HTR-8/SVneo (cell line): ENCODE results near the gene CD38.

Experiments
- DNase-seq: peaks from one replicate; pipeline ENCODE4 v3.0.0; 2011; ENCODE audit warnings: low spot score, mixed read lengths; ENCODE audit not compliant: insufficient read length
- FAIRE-seq: peaks from 2 replicates; lab custom pipeline; 2011; peaks lifted over from hg19 to GRCh38; lab: Jason Lieb, UNC

The CD38 gene

GRCh38 chr4:15890246-15890829 lies 112.2 kb downstream of the CD38 start:
- FAIRE-seq (peak; percentile 23), DNase-seq (no peak)

- no peak for DNase-seq
- no peak for FAIRE-seq
These were observed 113.2 kb downstream of the CD38 start for GRCh38 chr4:15891312-15891711.

DNA sequence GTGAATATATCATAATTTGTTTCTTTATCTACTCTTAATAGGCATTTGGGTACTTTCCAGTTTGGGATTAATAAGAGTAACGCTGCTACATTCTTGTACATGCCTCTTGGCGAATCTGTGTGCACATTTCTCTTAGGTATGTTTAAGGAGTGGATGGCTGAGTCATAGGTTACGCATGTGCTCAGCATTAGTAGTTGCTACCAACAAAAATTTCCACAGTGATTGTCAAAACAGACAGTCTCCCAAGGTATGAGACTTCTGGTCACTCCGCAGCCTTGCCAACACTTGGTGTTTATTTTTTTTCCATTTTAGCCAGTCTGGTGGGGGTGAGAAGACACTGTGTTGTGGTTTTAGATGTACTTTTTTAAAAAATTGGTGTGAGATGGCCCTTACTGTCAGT lies 115.8 kb downstream of the CD38 start:
- FAIRE-seq (peak; percentile 57), DNase-seq (peak; percentile 68)

- no peak for DNase-seq
- no peak for FAIRE-seq
These were observed 116.3 kb downstream of the CD38 start for GRCh38 chr4:15894393-15894792.

DNA sequence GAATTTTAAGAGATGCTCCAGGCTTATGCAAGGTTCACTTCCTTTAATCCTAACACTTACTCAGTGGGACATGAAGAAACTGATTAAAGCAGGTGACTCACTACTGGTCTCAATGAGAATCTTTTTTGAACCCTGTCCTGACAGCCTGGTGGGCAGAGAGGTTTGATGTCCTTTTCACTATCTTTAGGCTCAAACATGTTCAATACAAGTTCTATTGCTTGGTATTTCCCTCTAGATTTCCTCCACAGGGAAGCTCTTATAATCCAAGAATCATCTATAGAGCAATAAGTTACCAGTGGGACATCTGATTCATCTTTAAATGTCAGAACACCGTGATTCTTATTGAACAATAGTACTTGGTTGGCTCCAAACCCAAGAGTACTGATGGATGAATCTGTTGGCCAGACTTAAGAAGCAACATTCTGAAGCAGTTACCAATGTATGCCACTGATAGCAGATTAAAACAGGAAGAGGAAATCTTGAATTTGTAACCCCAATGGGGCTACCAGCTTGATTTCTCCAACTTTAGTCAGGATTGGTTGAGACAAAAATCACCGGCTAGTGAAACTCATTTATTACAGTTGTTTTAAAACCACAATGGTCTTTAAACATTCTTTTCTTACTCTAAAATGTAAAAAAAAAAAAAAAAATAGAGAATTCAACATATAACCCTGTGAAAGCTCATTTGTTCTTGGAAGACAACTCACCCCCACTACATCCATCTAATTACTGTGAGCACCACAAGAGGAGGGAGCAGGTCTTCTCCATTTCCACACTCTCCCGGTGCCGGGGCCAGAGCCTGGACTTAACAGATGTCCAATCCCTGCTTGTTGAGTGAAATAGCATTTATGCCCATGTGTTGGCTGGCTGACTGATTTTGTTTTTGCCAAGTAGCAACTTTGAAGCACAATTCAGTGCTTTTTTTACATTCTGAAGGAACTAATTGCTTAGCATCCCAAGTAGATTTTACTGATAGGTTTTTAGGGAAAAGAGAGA lies 117.1 kb downstream of the CD38 start:
- FAIRE-seq (no peak), DNase-seq (no peak)

- DNase-seq: no peak
- FAIRE-seq: no peak
These were observed 119.4 kb downstream of the CD38 start for GRCh38 chr4:15897577-15897976.

GRCh38 chr4:15898902-15899301 lies 120.8 kb downstream of the CD38 start:
- FAIRE-seq (no peak), DNase-seq (no peak)

- FAIRE-seq (no peak), DNase-seq (no peak)
These were observed 121.4 kb downstream of the CD38 start for GRCh38 chr4:15899511-15899910.

DNA sequence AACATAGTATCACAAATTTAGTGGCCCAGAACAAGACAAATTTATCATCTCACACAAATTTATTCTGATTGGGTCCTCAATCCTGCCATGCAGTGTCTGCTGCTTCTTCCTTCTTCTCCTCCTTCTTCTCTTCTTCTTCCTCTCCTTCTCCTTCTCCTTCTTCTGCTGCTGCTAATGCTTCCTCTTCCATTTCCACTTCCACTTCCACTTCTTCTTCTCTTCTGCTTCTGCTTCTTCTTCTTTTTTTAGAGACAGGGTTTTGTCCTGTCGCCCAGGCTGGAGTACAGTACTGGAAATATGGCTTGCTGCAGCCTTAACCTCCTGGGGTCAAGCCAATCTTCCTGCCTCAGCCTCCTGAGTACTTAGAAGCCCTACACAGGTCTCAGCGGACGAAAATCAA lies 122.9 kb downstream of the CD38 start:
- FAIRE-seq (no peak), DNase-seq (no peak)

DNA sequence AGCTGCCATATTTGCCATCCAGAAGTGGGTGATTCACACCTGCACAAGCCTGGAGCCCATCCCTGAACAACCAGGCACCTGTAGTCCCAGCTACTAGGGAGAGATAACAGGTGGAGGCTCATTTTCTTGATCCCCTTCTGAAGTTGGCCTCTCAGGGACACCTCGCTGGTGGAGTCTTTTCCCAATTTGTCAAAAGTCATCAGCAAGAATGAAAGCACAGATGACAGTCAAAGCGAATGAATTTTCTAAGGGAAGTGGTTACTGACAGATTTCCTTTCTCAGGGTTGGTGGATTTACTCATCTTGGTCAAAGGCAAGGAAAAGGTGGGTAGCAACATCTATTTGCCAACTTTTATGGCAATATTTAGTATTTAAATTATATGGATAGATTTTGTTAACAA lies 123.9 kb downstream of the CD38 start:
- DNase-seq (no peak), FAIRE-seq (no peak)

DNA sequence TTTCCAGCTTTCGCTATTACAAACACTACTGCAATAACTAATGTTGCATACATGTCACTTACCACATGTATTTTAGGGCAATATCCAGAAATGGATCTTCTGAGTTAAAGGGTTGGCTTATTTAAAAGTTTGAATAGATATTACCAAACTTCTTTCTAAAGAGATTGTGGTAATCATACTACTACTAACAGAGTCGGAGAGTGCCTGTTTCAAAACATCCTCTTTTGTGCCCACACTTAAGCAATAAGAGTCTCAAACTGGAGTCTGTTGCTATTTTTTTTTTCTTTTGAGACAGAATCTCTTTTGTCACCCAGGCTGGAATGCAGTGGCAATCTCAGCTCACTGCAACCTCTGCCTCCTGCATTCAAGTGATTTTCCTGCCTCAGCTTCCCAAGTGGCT lies 124.6 kb downstream of the CD38 start:
- no peak for DNase-seq

More for the DNA sequence above, 124.6 kb downstream of the CD38 start:
- no peak for FAIRE-seq
